WTC11 (cell line): ENCODE measurements around the gene CAMK2G. TPM values are rescaled to one million over a fixed set of nuclear protein-coding genes. Genes with fewer than 3 reads are reported as not detected.

Experiments used
- ATAC-seq: fragments of 200-7000 bp; cut with Tn5 transposase; 2 replicates; pipeline ENCODE4 v1.10.0; 2021; ENCODE audit warnings: mild to moderate bottlenecking, moderate library complexity
- CTCF ChIA-PET: fragments of 300-600 bp; sonication (Branson Sonifier 250); formaldehyde crosslinking; loops from one replicate; lab custom pipeline; 2021; ENCODE audit warnings: antibody characterized with exemption; lab: Charles Lee
- POLR2A ChIA-PET: fragments of 350-600 bp; sonication (Branson Sonifier 250); formaldehyde crosslinking; loops from one replicate; lab custom pipeline; 2021; ENCODE audit warnings: antibody characterized with exemption; lab: Charles Lee
- DNase-seq: peaks from one replicate; pipeline ENCODE4 v3.0.0; 2021; ENCODE audit warnings: low spot score
- H3K27ac Mint-ChIP-seq: 2 replicates; pipeline ENCODE4 v1.8.0; 2021; ENCODE audit warnings: mixed read lengths
- H3K27me3 Mint-ChIP-seq: 2 replicates; pipeline ENCODE4 v1.8.0; 2021; ENCODE audit warnings: low read depth, mild to moderate bottlenecking, moderate library complexity, mixed read lengths
- H3K36me3 Mint-ChIP-seq: 2 replicates; pipeline ENCODE4 v1.8.0; 2021; ENCODE audit warnings: mixed read lengths
- H3K4me1 Mint-ChIP-seq: 2 replicates; pipeline ENCODE4 v1.8.0; 2022; ENCODE audit warnings: mixed read lengths
- H3K4me3 Mint-ChIP-seq: 2 replicates; pipeline ENCODE4 v1.8.0; 2021; ENCODE audit warnings: mild to moderate bottlenecking, moderate library complexity, mixed read lengths
- H3K9me3 Mint-ChIP-seq: 2 replicates; pipeline ENCODE4 v1.8.0; 2021; ENCODE audit warnings: mixed read lengths
- CBFB ChIP-seq: sonication (generic); formaldehyde crosslinking; IDR thresholded peaks from 2 replicates; pipeline ENCODE4 v1.8.1; 2022; ENCODE audit warnings: mild to moderate bottlenecking, low read depth, missing genetic modification reagents
- ETV6 ChIP-seq: sonication (generic); formaldehyde crosslinking; IDR thresholded peaks from 2 replicates; pipeline ENCODE4 v1.8.1; 2022; ENCODE audit warnings: mild to moderate bottlenecking, missing genetic modification reagents
- FOXJ3 ChIP-seq: sonication (generic); formaldehyde crosslinking; IDR thresholded peaks from 2 replicates; pipeline ENCODE4 v1.9.0; 2021; ENCODE audit warnings: missing genetic modification reagents, mild to moderate bottlenecking, borderline replicate concordance
- FOXK1 ChIP-seq: sonication (generic); formaldehyde crosslinking; IDR thresholded peaks from 2 replicates; pipeline ENCODE4 v1.8.0; 2022; ENCODE audit warnings: mild to moderate bottlenecking, moderate library complexity, missing genetic modification reagents
- HMGA2 ChIP-seq: fragments of 250-450 bp; sonication (Bioruptor Pico); IDR thresholded peaks from 2 replicates; pipeline ENCODE4 v1.4.0; 2021; ENCODE audit warnings: mild to moderate bottlenecking, moderate library complexity
- KAT7 ChIP-seq: sonication (generic); formaldehyde crosslinking; IDR thresholded peaks from 2 replicates; pipeline ENCODE4 v1.8.1; 2023; ENCODE audit warnings: missing genetic modification reagents, mild to moderate bottlenecking, borderline replicate concordance
- NR1H2 ChIP-seq: sonication (generic); formaldehyde crosslinking; IDR thresholded peaks from 2 replicates; pipeline ENCODE4 v1.9.0; 2021; ENCODE audit warnings: mild to moderate bottlenecking, moderate library complexity, missing genetic modification reagents
- SMAD3 ChIP-seq: sonication (generic); formaldehyde crosslinking; IDR thresholded peaks from 2 replicates; pipeline ENCODE4 v1.8.0; 2022; ENCODE audit warnings: missing genetic modification reagents, mild to moderate bottlenecking, borderline replicate concordance
- SMAD4 ChIP-seq: sonication (generic); formaldehyde crosslinking; IDR thresholded peaks from 2 replicates; pipeline ENCODE4 v1.8.0; 2022; ENCODE audit warnings: mild to moderate bottlenecking, missing genetic modification reagents
- TCF7 ChIP-seq: sonication (generic); formaldehyde crosslinking; IDR thresholded peaks from 2 replicates; pipeline ENCODE4 v1.8.0; 2022; ENCODE audit warnings: mild to moderate bottlenecking, low read depth, missing genetic modification reagents, moderate library complexity
- ZNF121 ChIP-seq: sonication (generic); formaldehyde crosslinking; IDR thresholded peaks from 2 replicates; pipeline ENCODE4 v1.8.0; 2023; ENCODE audit warnings: missing genetic modification reagents
- ZNF232 ChIP-seq: sonication (generic); formaldehyde crosslinking; IDR thresholded peaks from 2 replicates; pipeline ENCODE4 v1.8.0; 2022; ENCODE audit warnings: mild to moderate bottlenecking, missing genetic modification reagents
- ZNF317 ChIP-seq: sonication (generic); formaldehyde crosslinking; IDR thresholded peaks from 2 replicates; pipeline ENCODE4 v1.8.1; 2023; ENCODE audit warnings: low read depth, mild to moderate bottlenecking, moderate library complexity, missing genetic modification reagents, borderline replicate concordance
- ZNF671 ChIP-seq: fragments of 250-450 bp; sonication (Bioruptor Pico); IDR thresholded peaks from 2 replicates; pipeline ENCODE4 v1.8.0; 2021; ENCODE audit warnings: mild to moderate bottlenecking
- total RNA-seq: library from RNA; stranded (reverse); gene quantifications from 3 replicates; pipeline ENCODE4 v1.2.3, GENCODE V29; 2021
- TF ChIP-seq, protein P1 (sequence below): sonication (generic); formaldehyde crosslinking; IDR thresholded peaks from 2 replicates; pipeline ENCODE4 v1.8.1; 2022; ENCODE audit warnings: low read depth, mild to moderate bottlenecking, moderate library complexity, missing genetic modification reagents, borderline replicate concordance
- TF ChIP-seq, protein P2 (sequence below): fragments of 250-450 bp; sonication (Bioruptor Pico); IDR thresholded peaks from 2 replicates; pipeline ENCODE4 v2.1.2; 2022; ENCODE audit warnings: mild to moderate bottlenecking, moderate library complexity
- TF ChIP-seq, protein P3 (sequence below): fragments of 250-450 bp; sonication (Bioruptor Pico); conservative IDR thresholded peaks from 2 replicates; pipeline ENCODE4 v1.9.0; 2021; ENCODE audit warnings: mild to moderate bottlenecking
- TF ChIP-seq, protein P4 (sequence below): fragments of 200-600 bp; IDR thresholded peaks from 2 replicates; pipeline ENCODE4 v1.8.0; 2022; ENCODE audit warnings: antibody characterized with exemption
- TF ChIP-seq, protein P5 (sequence below): fragments of 250-450 bp; sonication (Bioruptor Pico); IDR thresholded peaks from 2 replicates; pipeline ENCODE4 v1.9.0; 2021; ENCODE audit warnings: mild to moderate bottlenecking
- TF ChIP-seq, protein P6 (sequence below): sonication (generic); formaldehyde crosslinking; conservative IDR thresholded peaks from 2 replicates; pipeline ENCODE4 v1.8.1; 2022; ENCODE audit warnings: mild to moderate bottlenecking, missing genetic modification reagents

The CAMK2G gene
- total RNA-seq, 1 experiment from 2014 or later = 34.9 TPM

DNA sequence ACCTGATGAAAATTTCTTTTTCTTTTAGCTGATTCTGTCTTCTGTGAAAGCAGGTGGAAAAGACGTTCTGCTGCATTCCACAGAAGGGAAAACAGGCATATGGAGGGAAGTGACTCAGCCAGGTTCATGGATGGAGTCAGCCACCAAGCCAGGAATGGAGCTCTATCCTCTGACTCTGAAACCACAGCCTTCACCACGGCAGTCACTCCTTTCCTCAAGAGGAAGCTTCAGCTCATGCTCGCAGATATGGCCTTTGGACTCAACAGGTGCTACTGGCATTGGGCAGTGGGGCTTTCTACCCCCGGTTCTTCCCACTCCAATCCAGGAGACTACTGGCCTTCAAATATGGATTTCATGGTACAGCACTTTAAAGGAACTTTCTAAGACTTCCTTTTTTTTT lies 25.1 kb upstream of the CAMK2G start:
- Mint-ChIP-seq H3K9me3 (0 out of 2 replicates have a peak, but pooled peaks cover 3% of the 10 kb centered on the region), H3K4me3 (no peak overlapping the region), H3K27me3 (no peaks in the 10 kb centered on the region), H3K27ac (no peak overlapping the region), H3K36me3 (no peaks in the 10 kb centered on the region), H3K4me1 (peaks cover 8% of the 10 kb centered on the region; the same call in 1 of the 2 replicates)
- DNase-seq = no peak
- ATAC-seq = no peak
- no peak for TF ChIP-seq ZNF671 (CRISPR knock-in tag)
- TF ChIP-seq, protein P1, sequence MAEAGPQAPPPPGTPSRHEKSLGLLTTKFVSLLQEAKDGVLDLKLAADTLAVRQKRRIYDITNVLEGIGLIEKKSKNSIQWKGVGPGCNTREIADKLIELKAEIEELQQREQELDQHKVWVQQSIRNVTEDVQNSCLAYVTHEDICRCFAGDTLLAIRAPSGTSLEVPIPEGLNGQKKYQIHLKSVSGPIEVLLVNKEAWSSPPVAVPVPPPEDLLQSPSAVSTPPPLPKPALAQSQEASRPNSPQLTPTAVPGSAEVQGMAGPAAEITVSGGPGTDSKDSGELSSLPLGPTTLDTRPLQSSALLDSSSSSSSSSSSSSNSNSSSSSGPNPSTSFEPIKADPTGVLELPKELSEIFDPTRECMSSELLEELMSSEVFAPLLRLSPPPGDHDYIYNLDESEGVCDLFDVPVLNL (CRISPR knock-in tag) = no peak
- TF ChIP-seq ETV6 (CRISPR knock-in tag) = no peak
- no peak for TF ChIP-seq SMAD3 (CRISPR knock-in tag)
- TF ChIP-seq, protein P2, sequence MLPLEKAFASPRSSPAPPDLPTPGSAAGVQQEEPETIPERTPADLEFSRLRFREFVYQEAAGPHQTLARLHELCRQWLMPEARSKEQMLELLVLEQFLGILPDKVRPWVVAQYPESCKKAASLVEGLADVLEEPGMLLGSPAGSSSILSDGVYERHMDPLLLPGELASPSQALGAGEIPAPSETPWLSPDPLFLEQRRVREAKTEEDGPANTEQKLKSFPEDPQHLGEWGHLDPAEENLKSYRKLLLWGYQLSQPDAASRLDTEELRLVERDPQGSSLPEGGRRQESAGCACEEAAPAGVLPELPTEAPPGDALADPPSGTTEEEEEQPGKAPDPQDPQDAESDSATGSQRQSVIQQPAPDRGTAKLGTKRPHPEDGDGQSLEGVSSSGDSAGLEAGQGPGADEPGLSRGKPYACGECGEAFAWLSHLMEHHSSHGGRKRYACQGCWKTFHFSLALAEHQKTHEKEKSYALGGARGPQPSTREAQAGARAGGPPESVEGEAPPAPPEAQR (CRISPR knock-in tag) = no peak
- TF ChIP-seq FOXK1 (CRISPR knock-in tag) = no peak
- no peak for TF ChIP-seq ZNF317 (CRISPR knock-in tag)
- no peak for TF ChIP-seq ZNF232 (CRISPR knock-in tag)
- TF ChIP-seq FOXJ3 (CRISPR knock-in tag) = no peak
- TF ChIP-seq NR1H2 (CRISPR knock-in tag) = no peak
- POLR2A ChIA-PET = interaction anchor here (0.5 to 0.7 kb wide), 2 partner anchors 98 to 129 kb away, joined by 4 to 6 read pairs; partner anchors contain the start of gene VCL
- CTCF ChIA-PET = interaction anchor here (1.3 to 2.5 kb wide), 3 partner anchors 13 to 41 kb away, joined by 4 to 10 read pairs (median 10); no protein-coding TSS in a partner anchor

DNA sequence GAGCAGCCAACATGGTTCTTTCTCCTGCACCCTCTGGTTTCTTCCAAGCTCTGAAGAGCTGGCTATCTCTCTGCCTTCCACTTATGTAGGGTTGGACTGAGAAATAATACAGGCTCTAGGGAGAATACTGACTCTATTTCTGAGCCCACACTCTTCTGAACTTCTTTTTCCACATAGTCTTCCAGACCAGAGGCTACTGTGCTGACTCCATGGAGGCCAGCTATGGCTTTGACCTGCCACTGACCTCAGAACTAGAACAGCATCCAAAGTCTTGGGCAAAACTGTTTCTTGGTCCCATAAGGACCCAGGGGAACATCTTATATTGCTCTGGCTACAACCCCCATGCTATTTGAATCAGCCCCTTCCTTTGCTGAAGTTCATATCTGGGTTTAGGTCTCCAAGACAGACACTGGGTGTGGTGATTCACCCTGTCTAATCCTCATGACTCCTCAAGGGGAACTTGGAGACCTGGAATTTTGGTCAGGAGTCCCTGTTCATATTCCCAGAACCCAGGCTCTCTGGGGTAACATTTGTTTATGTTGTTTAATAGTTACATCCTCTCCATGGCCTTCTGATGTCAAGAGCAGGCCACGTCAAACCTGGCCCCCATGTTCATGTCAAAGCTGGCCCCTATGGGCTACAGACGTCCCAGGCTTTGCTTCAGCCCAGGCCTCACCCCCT lies 24.5 kb upstream of the CAMK2G start:
- POLR2A ChIA-PET = interaction anchor here (0.7 kb wide), 1 partner anchor 99 kb away, joined by 6 read pairs; the partner anchor contains the start of gene VCL

More for the DNA sequence above, 24.5 kb upstream of the CAMK2G start:
- no peak overlapping the region for H3K4me3 Mint-ChIP-seq
- no peaks in the 10 kb centered on the region for H3K36me3 Mint-ChIP-seq
- ATAC-seq = no peak
- no peak for DNase-seq
- CTCF ChIA-PET = interaction anchor here (1.3 to 2.5 kb wide), 3 partner anchors 12 to 42 kb away, joined by 4 to 10 read pairs (median 10); no protein-coding TSS in a partner anchor
- H3K27ac Mint-ChIP-seq = no peak overlapping the region
- H3K4me1 Mint-ChIP-seq = peaks cover 8% of the 10 kb centered on the region; the same call in 1 of the 2 replicates
- H3K27me3 Mint-ChIP-seq = no peaks in the 10 kb centered on the region
- no peak for TF ChIP-seq CBFB (CRISPR knock-in tag)
- TF ChIP-seq, protein P3, sequence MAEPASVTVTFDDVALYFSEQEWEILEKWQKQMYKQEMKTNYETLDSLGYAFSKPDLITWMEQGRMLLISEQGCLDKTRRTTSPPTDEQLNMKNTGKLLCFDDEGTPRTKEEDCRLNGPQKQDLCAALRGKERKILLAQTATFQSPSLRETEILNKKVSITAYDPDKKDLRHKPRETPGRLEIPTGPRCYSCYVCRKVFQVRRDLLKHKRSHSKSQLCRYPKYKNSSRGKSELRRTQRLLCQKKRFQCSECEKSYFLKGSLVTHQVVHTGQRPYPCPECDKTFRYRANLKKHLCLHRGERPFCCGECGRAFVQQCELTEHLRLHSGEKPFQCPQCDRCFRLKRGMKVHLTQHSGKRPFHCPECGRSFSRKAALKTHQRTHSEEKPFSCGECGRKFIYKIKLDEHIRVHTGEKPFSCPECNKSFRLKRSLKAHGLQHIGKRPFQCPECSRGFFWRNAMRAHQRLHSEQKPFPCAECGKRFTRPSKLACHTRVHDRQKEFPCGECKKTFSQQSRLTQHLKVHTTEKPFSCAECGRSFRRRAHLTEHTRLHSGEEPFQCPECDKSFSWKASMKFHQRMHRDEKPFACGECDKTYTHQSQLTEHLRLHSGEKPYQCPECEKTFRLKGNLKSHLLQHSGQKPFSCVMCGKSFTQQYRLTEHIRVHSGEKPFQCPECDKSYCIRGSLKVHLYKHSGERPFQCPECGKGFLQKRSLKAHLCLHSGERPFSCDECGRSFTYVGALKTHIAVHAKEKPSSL = no peak
- no peak for TF ChIP-seq ZNF121 (CRISPR knock-in tag)
- TF ChIP-seq, protein P4, sequence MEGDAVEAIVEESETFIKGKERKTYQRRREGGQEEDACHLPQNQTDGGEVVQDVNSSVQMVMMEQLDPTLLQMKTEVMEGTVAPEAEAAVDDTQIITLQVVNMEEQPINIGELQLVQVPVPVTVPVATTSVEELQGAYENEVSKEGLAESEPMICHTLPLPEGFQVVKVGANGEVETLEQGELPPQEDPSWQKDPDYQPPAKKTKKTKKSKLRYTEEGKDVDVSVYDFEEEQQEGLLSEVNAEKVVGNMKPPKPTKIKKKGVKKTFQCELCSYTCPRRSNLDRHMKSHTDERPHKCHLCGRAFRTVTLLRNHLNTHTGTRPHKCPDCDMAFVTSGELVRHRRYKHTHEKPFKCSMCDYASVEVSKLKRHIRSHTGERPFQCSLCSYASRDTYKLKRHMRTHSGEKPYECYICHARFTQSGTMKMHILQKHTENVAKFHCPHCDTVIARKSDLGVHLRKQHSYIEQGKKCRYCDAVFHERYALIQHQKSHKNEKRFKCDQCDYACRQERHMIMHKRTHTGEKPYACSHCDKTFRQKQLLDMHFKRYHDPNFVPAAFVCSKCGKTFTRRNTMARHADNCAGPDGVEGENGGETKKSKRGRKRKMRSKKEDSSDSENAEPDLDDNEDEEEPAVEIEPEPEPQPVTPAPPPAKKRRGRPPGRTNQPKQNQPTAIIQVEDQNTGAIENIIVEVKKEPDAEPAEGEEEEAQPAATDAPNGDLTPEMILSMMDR = no peak
- no peak for TF ChIP-seq HMGA2 (CRISPR knock-in tag)
- TF ChIP-seq SMAD4 (CRISPR knock-in tag) = no peak
- TF ChIP-seq KAT7 (CRISPR knock-in tag) = no peak
- no peak for TF ChIP-seq TCF7
- TF ChIP-seq, protein P5, sequence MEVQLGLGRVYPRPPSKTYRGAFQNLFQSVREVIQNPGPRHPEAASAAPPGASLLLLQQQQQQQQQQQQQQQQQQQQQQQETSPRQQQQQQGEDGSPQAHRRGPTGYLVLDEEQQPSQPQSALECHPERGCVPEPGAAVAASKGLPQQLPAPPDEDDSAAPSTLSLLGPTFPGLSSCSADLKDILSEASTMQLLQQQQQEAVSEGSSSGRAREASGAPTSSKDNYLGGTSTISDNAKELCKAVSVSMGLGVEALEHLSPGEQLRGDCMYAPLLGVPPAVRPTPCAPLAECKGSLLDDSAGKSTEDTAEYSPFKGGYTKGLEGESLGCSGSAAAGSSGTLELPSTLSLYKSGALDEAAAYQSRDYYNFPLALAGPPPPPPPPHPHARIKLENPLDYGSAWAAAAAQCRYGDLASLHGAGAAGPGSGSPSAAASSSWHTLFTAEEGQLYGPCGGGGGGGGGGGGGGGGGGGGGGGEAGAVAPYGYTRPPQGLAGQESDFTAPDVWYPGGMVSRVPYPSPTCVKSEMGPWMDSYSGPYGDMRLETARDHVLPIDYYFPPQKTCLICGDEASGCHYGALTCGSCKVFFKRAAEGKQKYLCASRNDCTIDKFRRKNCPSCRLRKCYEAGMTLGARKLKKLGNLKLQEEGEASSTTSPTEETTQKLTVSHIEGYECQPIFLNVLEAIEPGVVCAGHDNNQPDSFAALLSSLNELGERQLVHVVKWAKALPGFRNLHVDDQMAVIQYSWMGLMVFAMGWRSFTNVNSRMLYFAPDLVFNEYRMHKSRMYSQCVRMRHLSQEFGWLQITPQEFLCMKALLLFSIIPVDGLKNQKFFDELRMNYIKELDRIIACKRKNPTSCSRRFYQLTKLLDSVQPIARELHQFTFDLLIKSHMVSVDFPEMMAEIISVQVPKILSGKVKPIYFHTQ = no peak
- no peak for TF ChIP-seq NR1H2 (CRISPR knock-in tag)
- TF ChIP-seq, protein P2 (CRISPR knock-in tag) = no peak
- TF ChIP-seq, protein P6, sequence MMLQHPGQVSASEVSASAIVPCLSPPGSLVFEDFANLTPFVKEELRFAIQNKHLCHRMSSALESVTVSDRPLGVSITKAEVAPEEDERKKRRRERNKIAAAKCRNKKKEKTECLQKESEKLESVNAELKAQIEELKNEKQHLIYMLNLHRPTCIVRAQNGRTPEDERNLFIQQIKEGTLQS (CRISPR knock-in tag) = no peak
- TF ChIP-seq, all 79 proteins: peak for 0
- 0 out of 2 replicates have a peak, but pooled peaks cover 3% of the 10 kb centered on the region for H3K9me3 Mint-ChIP-seq
